Activated CD4-positive, alpha-beta T cell treated with anti-CD3 and anti-CD28 coated beads for 24 hours (primary cell): Measurements from ENCODE around the gene NUTM2F.
"Not testable (repeated sequence)": the region's sequence is repeated elsewhere in the genome, so short reads cannot be mapped to it uniquely, and the experiment has no call there.

ENCODE experiments used
- DNase-seq, 2 donors: peaks; one replicate each; pipeline ENCODE4 v3.0.0-alpha.2; 2020; ENCODE audit warnings: low read depth in 2 of 2

The NUTM2F gene

DNA sequence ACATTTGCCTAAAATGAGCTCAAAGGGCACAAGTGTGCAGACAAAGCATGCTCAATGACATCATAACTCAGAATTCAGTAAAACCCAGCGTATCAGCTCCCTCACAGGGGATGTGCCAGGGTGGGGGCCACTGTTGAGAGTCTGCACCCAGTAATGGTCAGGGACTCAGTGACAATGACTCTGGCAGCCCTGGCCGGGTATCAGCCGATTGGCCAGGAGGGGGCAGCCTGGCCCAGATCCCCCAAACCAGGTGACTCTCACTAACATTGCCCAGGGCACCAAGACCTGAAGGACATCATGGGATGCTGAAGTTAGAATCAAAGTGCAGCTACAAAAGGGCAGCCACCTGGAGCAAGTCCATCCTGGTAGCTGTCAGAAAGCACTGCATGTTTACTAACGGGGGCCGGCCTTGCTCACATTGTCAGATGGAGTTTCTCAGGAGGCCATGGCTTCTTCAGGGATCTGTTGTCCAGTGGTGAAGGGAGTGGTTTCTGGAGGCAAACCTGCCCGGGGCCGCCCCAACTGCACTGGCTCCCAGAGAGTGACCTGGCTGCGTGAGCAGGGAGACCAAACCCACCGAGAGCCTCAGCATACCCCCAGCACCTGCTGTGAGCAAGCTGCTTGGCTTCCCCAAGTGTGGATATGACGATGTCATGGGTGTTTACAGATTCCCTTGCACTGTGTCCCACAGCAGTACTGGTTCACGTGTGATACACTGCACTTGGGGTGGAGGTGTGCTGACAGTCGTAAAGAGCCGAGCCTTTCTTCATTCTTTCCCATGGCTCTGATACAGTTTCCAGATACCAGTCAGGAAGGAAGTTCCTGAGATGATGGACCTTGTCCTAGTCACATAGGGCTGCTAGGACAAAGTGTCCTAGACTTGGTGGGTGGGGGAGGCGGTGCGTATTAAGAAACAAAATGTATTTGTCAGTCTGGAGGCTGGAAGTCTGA, 13.1 kb downstream of the NUTM2F start:
- not testable (repeated sequence) for DNase-seq

DNA sequence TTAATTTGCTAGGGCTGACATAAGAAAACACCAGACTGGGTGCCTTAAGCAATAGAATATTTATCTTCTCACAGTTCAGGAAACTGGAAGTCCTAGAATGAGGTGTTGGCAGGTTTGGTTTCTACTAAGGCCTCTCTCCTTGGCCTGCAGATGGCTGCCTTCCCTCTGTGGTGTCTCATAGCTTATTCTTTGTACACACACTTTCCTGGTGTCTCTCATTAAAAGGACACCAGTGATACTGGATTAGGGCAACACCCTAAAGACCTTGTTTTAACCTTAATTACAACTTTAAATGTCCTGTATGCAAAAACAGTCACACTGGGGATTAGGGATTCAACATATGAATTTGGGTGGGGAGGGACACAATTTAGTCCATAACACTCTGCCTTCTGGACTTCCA, 25.1 kb downstream of the NUTM2F start:
- no peak for DNase-seq

DNA sequence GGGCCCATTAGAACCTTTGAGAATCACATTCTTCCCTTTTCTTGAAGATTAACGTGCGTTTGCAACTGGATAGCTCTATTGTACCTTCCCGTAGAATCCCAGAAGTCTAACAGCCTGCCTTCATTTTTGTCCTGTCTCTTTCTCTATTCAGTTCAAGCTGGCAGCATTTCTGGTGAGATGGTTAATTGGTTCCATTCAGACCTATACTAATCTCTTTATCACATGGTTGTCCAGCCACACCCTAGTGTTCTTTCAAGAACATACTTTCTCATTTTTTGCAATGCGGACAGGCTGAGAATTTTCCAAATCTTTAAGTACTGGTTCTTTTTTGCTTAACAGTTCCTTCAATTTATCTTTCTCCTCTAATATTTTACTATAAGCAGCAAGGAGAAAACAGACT, 26.0 kb downstream of the NUTM2F start:
- DNase-seq: no peak

DNA sequence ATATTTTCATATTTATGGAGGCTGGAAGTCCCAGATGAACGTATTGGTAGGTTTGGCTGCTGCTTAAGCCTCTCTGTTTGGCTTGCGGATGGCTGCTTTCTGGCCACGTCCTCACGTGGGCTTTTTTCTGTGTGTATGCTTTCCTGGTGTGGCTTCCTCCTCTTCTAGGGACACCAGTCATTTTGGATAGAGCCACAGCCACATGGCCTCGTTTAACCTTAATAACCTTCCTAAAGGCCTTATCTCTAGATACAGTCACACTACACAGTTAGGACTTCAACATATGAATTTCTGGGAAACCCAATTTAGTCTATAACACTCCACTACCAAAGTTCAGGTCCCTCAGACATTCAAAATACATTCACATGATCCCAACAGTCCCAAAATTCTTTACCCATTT, 26.9 kb downstream of the NUTM2F start:
- no peak for DNase-seq

DNA sequence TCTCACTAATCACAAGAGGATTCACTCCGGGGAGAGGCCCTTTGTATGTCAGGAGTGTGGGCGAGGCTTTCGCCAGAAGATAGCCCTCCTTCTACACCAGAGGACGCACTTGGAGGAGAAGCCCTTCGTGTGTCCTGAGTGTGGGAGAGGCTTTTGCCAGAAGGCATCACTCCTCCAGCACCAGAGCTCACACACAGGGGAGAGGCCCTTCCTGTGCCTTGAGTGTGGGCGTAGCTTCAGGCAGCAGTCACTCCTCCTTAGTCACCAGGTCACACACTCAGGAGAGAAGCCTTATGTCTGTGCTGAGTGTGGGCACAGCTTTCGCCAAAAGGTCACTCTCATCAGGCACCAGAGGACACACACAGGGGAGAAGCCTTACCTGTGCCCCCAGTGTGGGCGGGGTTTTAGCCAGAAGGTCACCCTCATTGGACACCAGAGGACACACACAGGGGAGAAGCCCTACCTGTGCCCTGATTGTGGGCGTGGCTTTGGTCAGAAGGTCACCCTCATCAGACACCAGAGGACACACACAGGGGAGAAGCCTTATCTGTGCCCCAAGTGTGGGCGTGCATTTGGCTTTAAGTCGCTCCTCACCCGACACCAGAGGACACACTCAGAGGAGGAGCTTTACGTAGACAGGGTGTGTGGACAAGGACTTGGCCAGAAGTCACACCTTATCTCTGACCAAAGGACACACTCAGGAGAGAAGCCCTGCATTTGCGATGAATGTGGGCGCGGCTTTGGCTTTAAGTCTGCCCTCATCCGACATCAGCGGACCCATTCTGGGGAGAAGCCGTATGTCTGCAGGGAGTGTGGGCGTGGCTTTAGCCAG, 27.8 kb downstream of the NUTM2F start:
- no peak for DNase-seq

DNA sequence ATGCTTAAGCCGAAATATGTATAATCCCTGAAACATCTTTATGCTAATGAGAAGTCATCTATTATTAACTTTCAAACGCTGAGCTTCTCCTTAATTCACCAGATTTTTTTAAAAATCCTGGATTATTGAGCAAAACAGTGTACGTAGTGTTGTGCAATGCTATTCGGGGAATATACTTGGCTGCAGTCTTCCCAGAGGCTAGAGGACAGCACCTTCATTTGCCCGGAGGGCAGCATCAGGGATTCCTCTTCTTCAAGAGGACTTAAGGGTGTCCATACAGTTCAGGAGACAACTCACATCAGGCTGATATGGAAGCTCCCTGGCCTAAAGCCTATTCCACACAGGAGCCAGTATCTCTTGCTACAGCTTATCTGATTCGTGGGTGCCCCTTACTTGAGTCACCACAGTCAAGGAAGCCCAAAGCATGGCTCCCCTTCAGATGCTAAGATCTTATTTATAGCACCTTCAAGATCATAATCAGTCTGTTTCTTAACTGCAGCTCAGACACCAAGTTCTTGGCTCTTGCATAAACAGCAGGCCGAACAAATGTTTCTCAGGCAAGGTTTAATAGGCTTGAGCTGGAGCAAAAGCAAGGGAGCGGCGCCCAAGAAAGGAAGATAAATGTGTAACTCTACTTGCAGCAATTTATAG, 29.4 kb downstream of the NUTM2F start:
- no peak for DNase-seq

DNA sequence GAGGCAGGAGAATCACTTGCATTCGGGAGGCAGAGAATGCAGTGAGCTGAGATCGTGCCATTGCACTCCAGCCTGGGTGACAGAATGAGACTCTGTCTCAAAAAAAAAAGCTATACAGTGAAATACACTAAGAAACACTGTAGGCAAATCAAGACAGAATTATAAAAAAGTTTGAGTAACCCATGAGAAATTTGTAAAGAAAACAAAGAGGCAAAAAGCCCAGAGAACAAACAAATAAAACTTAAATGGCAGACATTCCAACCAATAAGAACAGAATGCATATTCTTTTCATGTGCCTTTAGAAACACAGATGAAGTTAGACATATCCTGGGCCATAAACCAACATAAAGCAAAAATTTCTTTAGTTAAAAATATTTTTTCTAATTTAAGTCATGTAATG, 38.8 kb downstream of the NUTM2F start:
- no peak for DNase-seq

DNA sequence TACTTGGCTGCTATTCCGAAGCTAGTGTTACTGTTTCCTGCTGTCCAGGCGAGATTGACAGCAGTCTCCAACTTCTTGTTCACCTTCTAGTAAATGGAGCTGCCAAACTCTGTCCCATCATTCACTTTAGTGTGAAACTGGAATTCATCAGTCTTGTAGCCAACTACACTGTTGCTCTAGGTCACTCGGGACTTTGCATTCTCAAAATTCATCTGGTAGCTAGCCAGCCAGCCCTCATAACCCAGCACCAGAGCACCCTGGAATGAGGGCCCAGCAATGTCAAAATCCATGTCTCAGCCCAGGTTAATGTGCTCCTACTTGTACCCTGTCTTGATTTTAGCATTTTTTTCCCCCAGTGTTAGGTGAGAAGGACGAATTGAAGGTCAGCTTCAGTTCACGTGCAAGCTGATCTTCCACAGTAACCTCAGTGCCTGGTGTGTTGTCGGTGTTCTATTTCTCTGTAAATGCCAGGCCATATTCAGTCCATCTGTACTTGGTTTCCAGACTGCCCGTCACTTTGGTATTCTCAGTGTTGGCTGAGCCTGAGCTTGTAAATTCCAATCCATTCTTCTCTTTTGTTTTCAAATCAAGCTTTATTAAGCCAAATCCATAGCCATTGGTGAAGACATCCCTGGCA, 40.4 kb downstream of the NUTM2F start:
- DNase-seq: no peak

DNA sequence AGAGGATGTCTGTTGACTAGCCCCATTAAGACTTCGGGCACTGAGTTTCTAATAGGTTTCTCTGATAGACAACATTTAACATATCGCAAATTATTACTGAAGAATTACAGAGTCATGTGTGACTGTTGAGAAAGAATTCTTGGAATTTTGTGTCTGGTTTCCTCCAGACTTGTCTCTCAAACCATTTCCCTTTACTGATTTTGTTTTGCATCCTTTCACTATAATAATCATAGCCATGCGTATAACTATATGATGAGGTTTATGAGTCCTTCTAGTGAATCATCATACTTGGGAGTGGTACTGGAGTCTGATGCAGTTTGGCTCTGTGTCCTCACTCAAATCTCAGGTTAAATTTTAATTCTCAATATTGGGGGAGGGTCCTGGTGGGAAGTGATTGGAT, 42.3 kb downstream of the NUTM2F start:
- DNase-seq: no peak

DNA sequence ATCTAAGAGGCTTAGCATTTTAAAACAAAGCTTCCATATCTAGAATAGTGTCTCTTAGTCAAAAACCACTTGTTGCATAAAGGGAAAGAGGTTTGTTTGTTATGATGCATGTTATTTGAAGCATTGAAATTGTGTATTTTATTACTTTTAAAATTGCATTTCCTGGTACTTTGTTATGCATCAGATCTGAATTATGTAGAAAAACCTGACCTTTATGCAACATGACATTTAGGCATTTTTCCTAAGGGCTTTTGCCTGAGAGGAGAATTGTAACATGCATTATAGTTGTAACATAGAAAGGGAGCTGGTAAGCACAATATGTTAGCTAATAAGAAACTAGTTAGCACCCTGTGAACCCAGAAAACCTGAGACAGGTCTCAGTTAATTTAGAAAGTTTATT, 47.3 kb downstream of the NUTM2F start:
- DNase-seq: no peak

DNA sequence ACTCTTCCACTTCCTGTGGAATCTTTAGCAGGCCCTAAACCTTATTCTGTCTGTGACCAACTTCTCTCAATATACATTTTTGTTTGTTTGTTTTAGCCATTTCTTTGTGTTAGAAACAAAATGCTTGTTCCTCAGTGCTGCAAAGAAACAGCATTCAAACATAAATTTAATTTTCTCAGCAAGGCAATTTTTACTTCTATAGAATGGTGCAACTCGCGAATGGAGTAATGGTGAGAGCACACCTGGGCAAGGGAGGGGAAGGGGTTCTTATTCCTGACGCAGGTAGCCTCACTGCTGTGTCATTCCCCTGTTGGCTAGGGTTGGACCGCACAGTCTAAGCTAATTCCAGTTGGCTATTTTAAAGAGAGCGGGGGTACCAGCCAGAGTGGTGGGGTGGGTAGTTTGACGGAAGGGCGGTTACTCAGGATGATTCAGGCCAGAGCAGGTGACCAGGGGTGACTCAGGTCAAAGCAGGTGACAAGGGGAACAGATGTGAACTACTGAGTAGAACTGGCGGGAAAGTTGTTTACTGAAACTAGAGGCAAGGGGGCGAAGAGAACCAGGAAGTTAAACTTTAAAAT, 47.9 kb downstream of the NUTM2F start:
- DNase-seq: no peak

DNA sequence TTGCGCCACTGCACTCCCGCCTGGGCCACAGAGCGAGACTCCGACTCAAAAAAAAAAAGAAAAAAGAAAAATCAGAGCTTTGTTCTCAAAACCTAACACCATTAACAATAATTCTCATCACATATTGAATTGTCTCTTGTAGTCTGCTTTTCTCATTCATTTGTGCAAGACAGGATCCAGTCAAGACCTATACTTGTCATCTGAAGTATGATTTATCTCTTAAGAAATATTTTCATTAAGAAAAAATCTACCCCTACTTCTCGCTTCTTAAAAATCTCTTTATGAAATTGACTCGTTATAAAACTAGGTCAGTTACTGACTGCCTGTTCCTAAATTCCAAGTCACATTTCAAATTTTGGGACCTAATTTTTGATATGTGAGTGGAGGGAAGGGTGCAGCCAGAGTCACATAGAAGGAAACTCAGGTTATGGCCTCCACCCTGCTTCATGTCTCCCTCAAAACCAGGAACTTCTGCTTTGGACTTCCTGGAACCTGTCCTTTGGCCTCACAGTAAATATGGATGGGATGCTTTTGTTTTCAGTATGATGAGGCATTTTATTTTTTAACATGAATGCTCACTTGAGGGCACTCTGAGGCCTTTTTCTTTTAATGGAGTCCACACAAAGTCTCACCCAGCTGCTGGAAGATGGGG, 50.4 kb downstream of the NUTM2F start:
- DNase-seq: no peak

DNA sequence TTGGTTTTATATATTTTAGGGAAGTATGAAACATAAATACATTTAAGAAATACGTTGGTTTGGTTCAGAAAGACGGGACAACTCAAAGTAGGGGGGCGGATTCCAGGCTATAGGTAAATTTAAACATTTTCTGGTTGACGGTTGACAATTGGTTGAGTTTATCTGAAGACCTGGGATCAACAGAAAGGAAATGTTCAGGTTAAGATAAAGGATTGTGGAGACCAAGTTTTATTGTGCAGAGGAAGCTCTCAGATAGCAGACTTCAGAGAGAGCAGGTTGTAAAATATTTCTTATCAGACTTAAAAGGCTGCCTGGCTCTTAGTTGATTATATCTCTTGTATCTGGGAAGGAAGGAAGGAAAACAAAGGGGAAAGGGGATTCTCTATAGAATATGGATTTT, 51.4 kb downstream of the NUTM2F start:
- DNase-seq: not testable (repeated sequence)

DNA sequence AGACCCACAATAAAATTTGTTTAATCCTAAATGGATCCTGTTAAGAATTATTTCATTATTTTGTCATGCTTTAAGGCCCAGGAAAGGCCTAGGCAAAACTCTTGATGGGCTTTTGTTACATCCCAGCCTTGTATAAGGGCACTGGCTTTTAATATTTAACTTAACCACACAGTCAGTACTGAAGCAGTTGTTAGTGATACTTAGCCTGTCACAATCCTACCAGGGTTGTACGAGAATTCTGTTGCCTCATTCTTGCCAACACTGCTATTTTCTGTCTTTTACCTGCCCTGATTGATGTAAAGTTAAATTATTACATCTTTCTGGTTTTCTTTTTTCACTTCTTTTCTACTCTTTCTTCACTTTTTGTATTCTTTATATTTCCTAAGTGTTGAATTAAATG, 58.4 kb downstream of the NUTM2F start:
- DNase-seq: no peak

DNA sequence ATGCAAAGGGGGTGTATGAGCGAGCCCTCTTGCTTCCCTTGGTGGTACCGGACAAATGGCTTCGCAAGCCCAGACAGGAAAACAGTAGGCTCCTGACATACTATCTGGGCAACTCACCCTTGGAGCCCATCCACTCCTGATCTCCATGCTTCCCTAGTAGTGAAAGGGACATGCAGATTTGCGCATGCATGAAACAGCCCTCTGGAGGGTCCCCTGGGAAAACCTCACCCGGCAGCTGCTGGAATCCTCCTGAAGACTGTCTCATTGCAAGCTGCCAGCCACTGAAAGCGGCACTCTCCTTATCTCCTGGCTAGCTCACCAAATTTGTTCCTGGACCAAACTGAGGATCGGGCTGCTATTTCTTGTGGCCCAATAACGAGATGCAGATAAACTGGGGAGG, 59.2 kb downstream of the NUTM2F start:
- DNase-seq: no peak
